ENCODE results near the gene TSPOAP1.

TSPOAP1 gene

GRCh38 chr17:58308985-58309917 lies 19.3 kb downstream of the TSPOAP1 start:
- Histone ChIP-seq H3K4me2 (ENCODE audit: low read length) (no peak overlapping the region), H3K36me3 (ENCODE audit: control insufficient read depth, low read length) (no peaks in the 10 kb centered on the region), H3K4me3 (ENCODE audit: low read length) (no peak overlapping the region), H3K9me3 (ENCODE audit: control insufficient read depth, insufficient read depth, low read length) (no peaks in the 10 kb centered on the region), H3K27me3 (ENCODE audit: control insufficient read depth, low read length) (no peaks in the 10 kb centered on the region), H3K79me2 (ENCODE audit: control insufficient read depth, low read length) (no peaks in the 10 kb centered on the region), H3K27ac (ENCODE audit: low read depth, low read length) (no peak overlapping the region), H3K4me1 (ENCODE audit: control insufficient read depth, low read length) (no peaks in the 10 kb centered on the region), H3K9me2 (replicated peaks; ENCODE audit: control insufficient read depth, low read length) (no peaks in the 10 kb centered on the region), H3F3A (ENCODE audit: control insufficient read depth, insufficient read depth) (no peaks in the 10 kb centered on the region), H4K20me1 (ENCODE audit: control insufficient read depth, insufficient read depth, low read depth, low read length) (no peaks in the 10 kb centered on the region)
- no peak for TF ChIP-seq EZH2phosphoT487 (IDR thresholded peaks at IDR 0.05; ENCODE audit: borderline replicate concordance, low read length)
- no peak for TF ChIP-seq CTCF (IDR thresholded peaks at IDR 0.05; ENCODE audit: low read depth, low read length, poor library complexity, severe bottlenecking)

DNA sequence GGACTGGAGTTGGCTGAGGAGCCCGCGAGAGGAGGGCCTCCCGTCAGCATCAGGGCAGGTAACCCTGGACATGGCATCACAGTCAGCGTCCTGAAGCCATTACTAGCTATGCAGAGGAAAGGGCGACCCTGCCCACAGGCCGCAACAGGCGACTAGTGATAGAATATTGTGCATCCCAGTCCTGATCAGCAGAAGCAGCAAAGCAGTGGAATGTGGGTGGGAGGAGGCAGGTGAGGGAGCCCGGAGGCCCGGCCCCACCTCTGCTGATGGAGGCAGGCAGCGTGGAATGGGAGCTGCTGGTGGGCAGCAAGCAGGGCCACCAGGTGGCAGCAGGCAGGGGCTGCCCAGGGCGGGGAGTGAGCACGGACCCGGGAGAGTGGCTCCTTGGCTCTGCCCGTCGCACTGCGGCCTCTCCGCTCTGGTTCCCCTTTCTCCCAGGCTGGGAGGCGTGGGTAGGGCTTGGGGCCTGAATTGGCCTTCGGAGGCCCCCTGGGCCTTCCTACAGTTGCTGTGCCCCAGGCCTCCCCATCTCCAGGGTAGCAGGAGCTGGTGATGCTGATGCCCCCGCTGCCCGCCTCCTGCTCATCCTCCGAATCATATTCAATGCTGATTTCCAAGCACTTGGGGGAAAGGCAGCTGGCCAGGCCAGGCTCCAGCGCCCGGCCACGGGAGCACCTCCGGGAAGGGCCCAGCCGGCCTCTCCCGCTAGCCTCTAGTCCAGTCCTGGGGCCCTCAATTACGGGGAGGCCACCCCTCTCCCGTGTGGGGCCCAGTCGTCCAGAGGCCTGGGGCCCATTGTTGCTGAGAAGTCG lies 20.2 kb downstream of the TSPOAP1 start:
- Histone ChIP-seq H3K9me2 (replicated peaks; ENCODE audit: control insufficient read depth, low read length) (no peaks in the 10 kb centered on the region), H3K79me2 (ENCODE audit: control insufficient read depth, low read length) (no peaks in the 10 kb centered on the region), H3K36me3 (ENCODE audit: control insufficient read depth, low read length) (no peaks in the 10 kb centered on the region), H3K9me3 (ENCODE audit: control insufficient read depth, insufficient read depth, low read length) (no peaks in the 10 kb centered on the region), H3K27ac (ENCODE audit: low read depth, low read length) (no peak overlapping the region), H3K27me3 (ENCODE audit: control insufficient read depth, low read length) (no peaks in the 10 kb centered on the region), H4K20me1 (ENCODE audit: control insufficient read depth, insufficient read depth, low read depth, low read length) (no peaks in the 10 kb centered on the region), H3F3A (ENCODE audit: control insufficient read depth, insufficient read depth) (no peaks in the 10 kb centered on the region), H3K4me3 (ENCODE audit: low read length) (no peak overlapping the region), H3K4me1 (ENCODE audit: control insufficient read depth, low read length) (no peaks in the 10 kb centered on the region), H3K4me2 (ENCODE audit: low read length) (no peak overlapping the region)
- TF ChIP-seq CTCF (IDR thresholded peaks at IDR 0.05; ENCODE audit: low read depth, low read length, poor library complexity, severe bottlenecking): peak; percentile 39
- no peak for TF ChIP-seq EZH2phosphoT487 (IDR thresholded peaks at IDR 0.05; ENCODE audit: borderline replicate concordance, low read length)

DNA sequence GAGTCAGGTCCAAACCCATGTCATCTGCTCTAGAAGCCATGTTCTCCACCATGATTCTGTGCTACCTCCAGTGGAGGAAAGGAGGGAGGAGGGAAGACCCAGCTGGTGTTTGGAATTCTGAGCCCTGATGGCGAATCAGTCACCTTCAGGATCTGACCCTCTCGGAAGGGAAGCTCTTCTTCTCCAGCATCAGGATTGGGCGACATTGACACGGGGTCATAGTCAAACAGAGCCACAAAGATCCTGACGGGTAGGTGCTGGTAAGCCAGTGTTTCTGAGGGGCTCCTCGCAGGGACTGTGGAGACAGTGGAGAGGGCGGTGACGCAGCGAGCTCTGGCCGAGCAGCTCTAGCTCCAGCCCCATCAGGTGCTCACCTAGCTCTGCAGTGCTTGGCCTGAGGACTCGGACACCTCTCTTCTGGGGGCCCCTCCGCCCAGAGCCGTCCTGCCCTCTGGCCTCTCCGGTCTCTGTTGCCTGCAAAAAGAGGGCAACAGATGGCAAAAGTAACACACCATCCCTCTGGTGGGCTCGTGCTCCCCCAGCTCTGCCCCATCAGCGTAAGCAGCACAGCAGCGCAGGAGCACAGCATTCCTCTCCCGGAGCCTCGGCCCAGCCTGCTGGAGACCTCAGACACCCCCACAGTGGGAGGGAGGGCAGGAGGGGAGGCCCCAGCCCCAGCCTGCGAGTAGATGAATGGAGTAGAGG lies 21.0 kb downstream of the TSPOAP1 start:
- Histone ChIP-seq H3K27ac (ENCODE audit: low read depth, low read length) (no peak overlapping the region), H3K36me3 (ENCODE audit: control insufficient read depth, low read length) (no peaks in the 10 kb centered on the region), H3F3A (ENCODE audit: control insufficient read depth, insufficient read depth) (no peaks in the 10 kb centered on the region), H3K9me3 (ENCODE audit: control insufficient read depth, insufficient read depth, low read length) (no peaks in the 10 kb centered on the region), H3K4me1 (ENCODE audit: control insufficient read depth, low read length) (no peaks in the 10 kb centered on the region; the same call in 1 of the 2 replicates), H3K4me3 (ENCODE audit: low read length) (no peak overlapping the region), H3K79me2 (ENCODE audit: control insufficient read depth, low read length) (no peaks in the 10 kb centered on the region), H3K27me3 (ENCODE audit: control insufficient read depth, low read length) (no peaks in the 10 kb centered on the region; the same call in 1 of the 2 replicates), H4K20me1 (ENCODE audit: control insufficient read depth, insufficient read depth, low read depth, low read length) (no peaks in the 10 kb centered on the region), H3K9me2 (replicated peaks; ENCODE audit: control insufficient read depth, low read length) (no peaks in the 10 kb centered on the region), H3K4me2 (ENCODE audit: low read length) (no peak overlapping the region)
- no peak for TF ChIP-seq EZH2phosphoT487 (IDR thresholded peaks at IDR 0.05; ENCODE audit: borderline replicate concordance, low read length)
- TF ChIP-seq CTCF (IDR thresholded peaks at IDR 0.05; ENCODE audit: low read depth, low read length, poor library complexity, severe bottlenecking): no peak
